Fibroblast of the aortic adventitia (primary cell): Measurements from ENCODE around the gene RUNX2. TPM values are rescaled to one million over a fixed set of nuclear protein-coding genes. Genes with fewer than 3 reads are reported as not detected.
A peak's percentile ranks its signal among the peaks of the same experiment; 100 is the strongest.

Experiments used
- DNase-seq: peaks from one replicate; pipeline ENCODE4 v3.0.0-alpha.2; 2010; ENCODE audit warnings: low read depth
- H3K4me3 ChIP-seq: 2 replicates; pipeline ENCODE4 v1.5.1; 2011; ENCODE audit warnings: low read depth, mild to moderate bottlenecking, control low read depth, low read length, moderate library complexity
- total RNA-seq: library from RNA; depleted of rRNA; stranded (reverse); fragments of >200 nt; gene quantifications from 2 replicates; pipeline ENCODE4 v1.2.3, GENCODE V29; 2012; ENCODE audit warnings: low replicate concordance
- TF ChIP-seq, protein P1 (sequence below): IDR thresholded peaks from 2 replicates; pipeline ENCODE4 v1.5.1; 2011; ENCODE audit warnings: mild to moderate bottlenecking, low read length, control low read depth, inconsistent platforms; ENCODE audit not compliant: insufficient read depth

RUNX2 gene
- total RNA-seq, 1 donor = 5.8 TPM

DNA sequence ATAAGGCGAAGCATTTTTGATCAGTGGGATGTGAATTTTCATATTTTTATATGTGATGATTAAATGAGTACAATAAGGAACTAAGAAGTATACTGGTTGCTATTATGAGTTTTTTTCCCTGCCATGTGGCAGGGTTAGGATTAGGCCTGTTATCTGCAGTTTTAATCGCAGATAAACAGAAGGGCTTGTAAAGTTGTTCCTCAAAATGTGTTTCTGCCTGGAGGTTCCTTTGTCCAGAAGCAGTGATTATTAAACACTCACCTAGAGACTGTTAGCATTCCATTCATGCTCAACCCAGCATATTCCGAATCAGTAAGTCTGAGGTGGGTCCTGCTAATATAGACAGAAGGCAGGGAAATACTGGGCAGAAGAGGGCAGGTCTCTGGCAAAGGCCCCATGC lies 371.5 kb downstream of the RUNX2 start:
- H3K4me3 ChIP-seq = no peak overlapping the region
- TF ChIP-seq, protein P1, sequence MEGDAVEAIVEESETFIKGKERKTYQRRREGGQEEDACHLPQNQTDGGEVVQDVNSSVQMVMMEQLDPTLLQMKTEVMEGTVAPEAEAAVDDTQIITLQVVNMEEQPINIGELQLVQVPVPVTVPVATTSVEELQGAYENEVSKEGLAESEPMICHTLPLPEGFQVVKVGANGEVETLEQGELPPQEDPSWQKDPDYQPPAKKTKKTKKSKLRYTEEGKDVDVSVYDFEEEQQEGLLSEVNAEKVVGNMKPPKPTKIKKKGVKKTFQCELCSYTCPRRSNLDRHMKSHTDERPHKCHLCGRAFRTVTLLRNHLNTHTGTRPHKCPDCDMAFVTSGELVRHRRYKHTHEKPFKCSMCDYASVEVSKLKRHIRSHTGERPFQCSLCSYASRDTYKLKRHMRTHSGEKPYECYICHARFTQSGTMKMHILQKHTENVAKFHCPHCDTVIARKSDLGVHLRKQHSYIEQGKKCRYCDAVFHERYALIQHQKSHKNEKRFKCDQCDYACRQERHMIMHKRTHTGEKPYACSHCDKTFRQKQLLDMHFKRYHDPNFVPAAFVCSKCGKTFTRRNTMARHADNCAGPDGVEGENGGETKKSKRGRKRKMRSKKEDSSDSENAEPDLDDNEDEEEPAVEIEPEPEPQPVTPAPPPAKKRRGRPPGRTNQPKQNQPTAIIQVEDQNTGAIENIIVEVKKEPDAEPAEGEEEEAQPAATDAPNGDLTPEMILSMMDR = no peak
- no peak for DNase-seq

DNA sequence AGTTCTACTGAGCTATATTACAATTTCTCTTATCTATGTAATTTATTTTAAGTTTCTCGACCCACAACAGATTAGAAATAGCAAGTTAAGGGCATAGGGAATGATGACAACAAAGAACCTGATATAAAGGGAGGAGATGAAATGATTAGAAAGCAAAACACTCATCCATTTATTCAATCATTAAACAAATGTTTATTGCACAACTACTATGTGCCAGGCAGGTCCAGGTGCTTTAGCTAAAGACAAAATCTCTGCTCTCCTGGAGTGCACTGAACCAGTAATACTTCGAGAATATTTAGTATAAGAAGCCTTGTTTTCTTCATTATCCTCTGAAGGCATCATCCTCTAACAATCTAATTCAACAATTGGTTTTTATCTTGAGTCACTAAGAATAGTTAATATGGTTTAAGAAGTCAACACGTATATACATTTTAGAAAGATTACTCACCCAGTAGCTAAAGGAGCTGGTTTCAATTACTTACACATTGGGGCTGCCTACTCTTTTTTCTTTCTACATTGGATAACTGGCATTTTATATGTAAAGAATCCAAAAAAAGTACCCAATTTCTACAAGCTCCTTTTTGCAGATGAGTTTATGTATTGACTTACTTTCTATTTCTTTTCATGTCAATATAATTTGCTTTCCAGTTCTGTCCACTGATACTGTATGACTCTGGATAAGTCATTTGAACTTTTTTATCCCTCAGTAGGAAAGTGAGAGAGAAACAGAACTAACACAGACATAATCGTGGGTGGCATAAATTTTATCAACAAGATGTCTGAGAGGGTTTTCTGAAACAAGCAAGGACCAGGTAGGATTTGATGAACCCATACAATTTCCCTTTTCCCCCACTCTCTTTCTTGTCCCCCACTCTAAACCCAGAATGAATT lies 375.0 kb downstream of the RUNX2 start:
- H3K4me3 ChIP-seq = no peak overlapping the region
- TF ChIP-seq, protein P1 = no peak
- DNase-seq = peak; percentile 55

- DNase-seq = no peak
- TF ChIP-seq, protein P1 = no peak
- no peak overlapping the region for H3K4me3 ChIP-seq
These were observed 376.1 kb downstream of the RUNX2 start for GRCh38 chr6:45704056-45704800.

- H3K4me3 ChIP-seq = no peak overlapping the region
- DNase-seq = no peak
- TF ChIP-seq, protein P1 = no peak
These were observed 377.2 kb downstream of the RUNX2 start for GRCh38 chr6:45705137-45705855.

- no peak for DNase-seq
- TF ChIP-seq, protein P1 = no peak
- H3K4me3 ChIP-seq = no peak overlapping the region
These were observed 378.2 kb downstream of the RUNX2 start for GRCh38 chr6:45706319-45706718.

DNA sequence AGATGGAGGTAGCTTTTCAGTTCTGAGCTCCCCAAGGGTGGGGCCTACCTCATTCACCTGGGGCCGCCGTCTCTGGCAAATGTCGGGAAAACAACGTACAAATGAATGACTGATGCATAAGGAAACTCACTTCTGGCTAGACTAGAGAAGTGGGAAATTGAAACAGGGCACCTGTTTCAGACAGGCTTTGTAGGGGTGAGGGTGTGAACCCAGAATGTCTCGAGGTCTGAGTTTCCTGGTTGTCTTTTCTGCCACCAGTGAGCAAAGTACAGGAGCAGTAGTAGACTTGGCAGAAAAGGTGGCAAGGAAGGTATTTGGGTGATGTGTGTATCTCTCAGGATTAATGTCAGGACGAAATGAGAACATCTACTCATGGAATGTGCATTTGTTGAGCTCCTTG lies 379.0 kb downstream of the RUNX2 start:
- no peak for DNase-seq
- no peak overlapping the region for H3K4me3 ChIP-seq
- TF ChIP-seq, protein P1 = no peak
